ENCODE data around the gene AURKB. TPM values are rescaled to one million over a fixed set of nuclear protein-coding genes. Genes with fewer than 3 reads are reported as not detected.
A peak's percentile ranks its signal among the peaks of the same experiment; 100 is the strongest.

Gene AURKB
- total RNA-seq, 1 donor from 2014 or later, result 108 TPM

DNA sequence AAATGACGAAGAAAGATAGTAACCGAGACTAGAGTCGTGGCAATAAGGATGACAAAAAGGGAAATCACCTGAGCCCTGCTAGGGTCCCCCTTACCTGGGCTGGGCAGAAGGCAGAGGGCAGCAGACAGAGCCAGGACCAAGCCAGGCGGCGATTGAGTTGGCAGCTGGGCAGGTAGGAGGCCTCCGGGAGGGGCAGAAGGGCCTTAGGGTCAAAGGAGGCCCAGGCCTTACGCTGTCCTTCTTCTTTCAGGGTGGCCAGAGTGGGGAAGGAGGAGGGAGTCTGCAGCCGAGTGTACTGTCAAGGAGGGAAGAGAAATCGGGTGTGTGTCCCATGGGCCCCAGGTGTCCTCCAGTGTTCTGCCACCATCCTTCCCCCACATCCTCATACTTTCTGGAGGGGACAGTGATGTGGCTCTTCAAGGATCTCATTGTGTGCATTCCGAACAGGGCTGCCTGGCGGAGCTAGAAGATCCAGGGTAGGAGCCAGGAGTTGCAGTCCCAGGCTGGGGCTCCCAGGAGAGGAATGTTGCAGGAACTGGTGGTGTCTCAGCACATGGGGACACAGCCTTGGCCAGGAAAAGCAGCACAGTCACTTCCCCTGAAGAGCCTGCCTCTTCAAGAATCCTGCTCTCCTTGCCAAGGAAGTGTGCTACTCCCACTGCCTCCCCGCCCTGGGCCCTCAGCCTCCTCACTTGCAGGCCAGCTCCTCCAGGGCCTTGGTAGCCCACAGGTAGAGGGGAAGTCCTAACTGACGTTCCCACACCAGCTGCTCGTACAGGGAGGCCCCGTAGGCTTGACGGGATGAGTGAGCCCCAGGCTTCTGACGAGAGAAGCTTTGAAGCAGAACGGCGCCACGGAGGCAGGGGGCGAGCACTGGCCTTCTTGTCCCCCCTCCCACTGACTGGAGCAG, 24.2 kb upstream of the AURKB start:
- Mint-ChIP-seq H3K4me3 (no peak overlapping the region), H3K4me1 (ENCODE audit: unreplicated experiment) (peaks cover under 1% of the 10 kb centered on the region), H3K9me3 (no peaks in the 10 kb centered on the region), H3K27me3 (no peaks in the 10 kb centered on the region), H3K36me3 (peaks cover 25% of the 10 kb centered on the region), H3K27ac (no peak overlapping the region)
- no peak for DNase-seq (ENCODE audit: extremely low spot score, unreplicated experiment)
- TF ChIP-seq, protein P1, sequence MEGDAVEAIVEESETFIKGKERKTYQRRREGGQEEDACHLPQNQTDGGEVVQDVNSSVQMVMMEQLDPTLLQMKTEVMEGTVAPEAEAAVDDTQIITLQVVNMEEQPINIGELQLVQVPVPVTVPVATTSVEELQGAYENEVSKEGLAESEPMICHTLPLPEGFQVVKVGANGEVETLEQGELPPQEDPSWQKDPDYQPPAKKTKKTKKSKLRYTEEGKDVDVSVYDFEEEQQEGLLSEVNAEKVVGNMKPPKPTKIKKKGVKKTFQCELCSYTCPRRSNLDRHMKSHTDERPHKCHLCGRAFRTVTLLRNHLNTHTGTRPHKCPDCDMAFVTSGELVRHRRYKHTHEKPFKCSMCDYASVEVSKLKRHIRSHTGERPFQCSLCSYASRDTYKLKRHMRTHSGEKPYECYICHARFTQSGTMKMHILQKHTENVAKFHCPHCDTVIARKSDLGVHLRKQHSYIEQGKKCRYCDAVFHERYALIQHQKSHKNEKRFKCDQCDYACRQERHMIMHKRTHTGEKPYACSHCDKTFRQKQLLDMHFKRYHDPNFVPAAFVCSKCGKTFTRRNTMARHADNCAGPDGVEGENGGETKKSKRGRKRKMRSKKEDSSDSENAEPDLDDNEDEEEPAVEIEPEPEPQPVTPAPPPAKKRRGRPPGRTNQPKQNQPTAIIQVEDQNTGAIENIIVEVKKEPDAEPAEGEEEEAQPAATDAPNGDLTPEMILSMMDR (conservative IDR thresholded peaks at IDR 0.05), result no peak

DNA sequence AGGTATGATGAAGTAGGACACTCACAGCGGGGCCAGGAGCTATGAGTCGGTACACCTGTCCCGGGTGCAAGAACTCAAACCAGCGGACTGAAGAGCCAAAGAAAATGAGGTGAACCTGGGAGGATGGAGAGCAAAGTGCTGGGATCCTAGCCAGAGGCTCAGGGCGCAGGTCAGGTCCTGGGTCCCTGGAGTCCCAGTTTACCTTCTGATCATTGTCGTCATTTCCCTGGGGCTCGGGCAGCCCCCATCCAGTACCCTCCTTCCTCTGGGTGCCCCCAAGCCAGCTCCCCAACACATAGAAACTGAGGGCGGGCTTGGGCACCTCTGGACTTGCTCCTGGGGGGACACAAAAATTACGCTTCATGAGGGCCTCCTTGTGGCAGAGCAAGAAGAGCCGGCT, 21.3 kb upstream of the AURKB start:
- peaks cover 5% of the 10 kb centered on the region for H3K27me3 Mint-ChIP-seq
- no peak overlapping the region for H3K27ac Mint-ChIP-seq
- TF ChIP-seq, protein P1 (conservative IDR thresholded peaks at IDR 0.05), result no peak
- no peak for DNase-seq (ENCODE audit: extremely low spot score, unreplicated experiment)
- peaks cover 31% of the 10 kb centered on the region for H3K36me3 Mint-ChIP-seq
- H3K4me1 Mint-ChIP-seq (ENCODE audit: unreplicated experiment), result peaks cover 12% of the 10 kb centered on the region
- H3K9me3 Mint-ChIP-seq, result no peaks in the 10 kb centered on the region
- H3K4me3 Mint-ChIP-seq, result no peak overlapping the region

DNA sequence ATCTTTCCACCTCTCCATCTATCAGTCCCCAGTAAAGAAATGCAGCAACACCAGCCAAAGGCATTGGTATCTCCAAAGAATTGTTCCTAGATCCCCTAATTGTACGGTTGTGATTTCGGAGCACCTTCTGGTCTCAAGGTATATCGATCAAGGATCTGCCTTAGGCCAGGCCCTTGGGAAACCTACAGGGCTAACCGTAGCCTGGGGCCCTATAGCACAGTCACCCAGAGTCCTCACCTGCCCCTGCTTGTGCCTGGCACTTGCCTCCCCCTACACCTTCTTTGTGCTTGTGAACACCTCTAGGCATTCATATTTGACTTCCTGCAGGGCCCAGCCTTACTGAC, 16.8 kb upstream of the AURKB start:
- Mint-ChIP-seq H3K36me3 (peaks cover 24% of the 10 kb centered on the region), H3K4me3 (peak overlapping the region; percentile 90), H3K27ac (peak overlapping the region; percentile 98), H3K27me3 (peaks cover 23% of the 10 kb centered on the region), H3K9me3 (no peaks in the 10 kb centered on the region), H3K4me1 (ENCODE audit: unreplicated experiment) (peaks cover 28% of the 10 kb centered on the region)
- no peak for DNase-seq (ENCODE audit: extremely low spot score, unreplicated experiment)
- TF ChIP-seq, protein P1 (conservative IDR thresholded peaks at IDR 0.05), result no peak

DNA sequence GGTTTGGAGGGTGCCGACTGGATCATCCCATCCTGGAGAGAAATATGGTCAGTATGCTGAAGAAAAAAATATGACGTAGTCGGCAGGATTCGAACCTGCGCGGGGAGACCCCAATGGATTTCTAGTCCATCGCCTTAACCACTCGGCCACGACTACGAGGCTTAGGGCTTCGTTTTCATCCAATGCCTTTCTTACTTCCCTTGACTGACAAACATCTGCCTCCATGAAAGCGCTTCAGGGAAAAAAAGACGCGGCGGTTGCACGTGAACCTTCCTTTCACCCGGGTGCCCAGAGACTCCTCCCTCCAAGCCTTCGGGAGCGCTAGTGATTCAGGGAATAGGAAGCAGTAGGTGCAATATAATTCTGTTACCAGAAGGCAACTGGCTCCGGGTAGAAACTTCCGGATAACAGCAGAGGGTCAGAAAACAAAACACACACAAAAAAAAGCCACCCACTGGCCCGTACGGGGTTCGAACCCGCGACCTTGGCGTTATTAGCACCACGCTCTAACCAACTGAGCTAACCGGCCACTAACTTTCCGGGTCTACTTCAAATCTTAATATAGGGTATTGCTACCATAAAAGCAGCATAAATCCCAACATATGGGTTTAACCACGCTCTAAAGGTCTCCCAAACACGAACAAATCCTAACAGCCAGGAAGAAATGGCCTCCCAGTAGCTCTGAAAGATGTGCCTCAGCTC, 16.3 kb upstream of the AURKB start:
- DNase-seq (ENCODE audit: extremely low spot score, unreplicated experiment), result peak; percentile 85
- H3K9me3 Mint-ChIP-seq, result no peaks in the 10 kb centered on the region
- H3K27me3 Mint-ChIP-seq, result peaks cover 26% of the 10 kb centered on the region
- TF ChIP-seq, protein P1 (conservative IDR thresholded peaks at IDR 0.05), result no peak
- peaks cover 25% of the 10 kb centered on the region for H3K36me3 Mint-ChIP-seq
- H3K4me3 Mint-ChIP-seq, result peak overlapping the region; percentile 90
- peak overlapping the region; percentile 98 for H3K27ac Mint-ChIP-seq
- H3K4me1 Mint-ChIP-seq (ENCODE audit: unreplicated experiment), result peaks cover 28% of the 10 kb centered on the region

DNA sequence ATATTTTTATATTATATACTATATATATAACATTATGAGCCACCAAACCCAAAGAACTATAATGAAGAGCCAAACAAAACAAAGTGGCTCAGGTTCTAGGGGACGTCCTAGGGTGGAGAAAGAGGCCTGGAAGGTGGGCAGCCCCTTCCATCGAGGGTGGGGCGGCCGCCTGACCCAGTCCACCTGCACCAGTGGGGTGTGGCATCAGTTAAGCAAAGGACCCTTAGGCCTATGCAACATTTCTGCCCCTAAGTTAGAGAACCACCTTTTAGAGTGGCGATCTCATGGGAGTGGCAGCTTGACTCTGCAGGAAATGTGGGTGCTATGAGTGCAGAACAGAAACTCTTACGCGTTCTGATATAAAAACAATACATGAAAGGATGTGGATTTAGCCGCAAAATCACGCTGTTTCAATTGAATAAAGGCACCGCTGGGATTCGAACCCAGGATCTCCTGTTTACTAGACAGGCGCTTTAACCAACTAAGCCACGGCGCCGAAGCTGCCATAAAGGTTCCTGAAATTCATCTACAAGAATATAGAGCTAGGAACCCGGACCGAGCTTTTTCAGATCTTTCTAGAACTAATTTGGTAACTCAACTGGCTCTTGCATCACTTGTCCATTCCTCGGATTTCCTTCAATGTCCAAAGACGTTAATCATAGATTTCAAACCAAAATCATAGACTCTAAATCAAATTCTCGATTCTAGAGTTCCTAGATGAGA, 15.6 kb upstream of the AURKB start:
- DNase-seq (ENCODE audit: extremely low spot score, unreplicated experiment), result no peak
- Mint-ChIP-seq H3K4me3 (peak overlapping the region; percentile 90), H3K27me3 (peaks cover 33% of the 10 kb centered on the region), H3K9me3 (no peaks in the 10 kb centered on the region), H3K4me1 (ENCODE audit: unreplicated experiment) (peaks cover 31% of the 10 kb centered on the region), H3K27ac (peak overlapping the region; percentile 98), H3K36me3 (peaks cover 22% of the 10 kb centered on the region)
- TF ChIP-seq, protein P1 (conservative IDR thresholded peaks at IDR 0.05), result no peak
